Stimulated activated naive CD8-positive, alpha-beta T cell treated with anti-CD3 and anti-CD28 coated beads, Interleukin-15, Interleukin-2, amounts not matched to agents 100 ng/mL and 50 ng/mL, for 24 hours (primary cell): Measurements from ENCODE around the gene RPRM.
"Not testable (repeated sequence)": the region's sequence is repeated elsewhere in the genome, so short reads cannot be mapped to it uniquely, and the experiment has no call there.

ENCODE experiments used
- H3K27ac Mint-ChIP-seq: one replicate; pipeline ENCODE4 v1.8.0; 2021; ENCODE audit warnings: mild to moderate bottlenecking, mixed read lengths
- H3K27me3 Mint-ChIP-seq: one replicate; pipeline ENCODE4 v1.8.0; 2021; ENCODE audit warnings: mixed read lengths
- H3K36me3 Mint-ChIP-seq: one replicate; pipeline ENCODE4 v1.8.0; 2021; ENCODE audit warnings: low read depth, mixed read lengths
- H3K4me1 Mint-ChIP-seq: one replicate; pipeline ENCODE4 v1.8.0; 2021; ENCODE audit warnings: low read depth, mixed read lengths
- H3K4me3 Mint-ChIP-seq: one replicate; pipeline ENCODE4 v1.8.0; 2021; ENCODE audit warnings: mild to moderate bottlenecking, mixed read lengths
- H3K9me3 Mint-ChIP-seq: one replicate; pipeline ENCODE4 v1.8.0; 2021; ENCODE audit warnings: mixed read lengths

The RPRM gene

DNA sequence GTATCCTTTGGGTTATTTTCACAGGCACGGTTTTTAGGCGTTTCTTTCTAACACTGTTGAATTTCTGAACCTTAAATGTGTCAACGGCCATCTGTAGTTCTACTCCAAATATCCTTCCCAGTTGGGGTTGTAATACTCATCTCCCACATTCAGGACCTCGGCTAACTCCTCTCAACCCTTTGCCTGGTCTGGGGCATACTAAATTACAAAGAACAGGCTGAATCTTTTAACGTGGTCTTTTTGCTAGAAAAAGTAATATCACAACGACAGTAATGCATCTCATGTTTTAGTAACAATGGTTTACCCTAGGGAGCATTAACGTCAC is 2.1 kb downstream of the RPRM start:
- Mint-ChIP-seq H3K27ac (no peak overlapping the region), H3K4me1 (peaks cover 12% of the 10 kb centered on the region)

DNA sequence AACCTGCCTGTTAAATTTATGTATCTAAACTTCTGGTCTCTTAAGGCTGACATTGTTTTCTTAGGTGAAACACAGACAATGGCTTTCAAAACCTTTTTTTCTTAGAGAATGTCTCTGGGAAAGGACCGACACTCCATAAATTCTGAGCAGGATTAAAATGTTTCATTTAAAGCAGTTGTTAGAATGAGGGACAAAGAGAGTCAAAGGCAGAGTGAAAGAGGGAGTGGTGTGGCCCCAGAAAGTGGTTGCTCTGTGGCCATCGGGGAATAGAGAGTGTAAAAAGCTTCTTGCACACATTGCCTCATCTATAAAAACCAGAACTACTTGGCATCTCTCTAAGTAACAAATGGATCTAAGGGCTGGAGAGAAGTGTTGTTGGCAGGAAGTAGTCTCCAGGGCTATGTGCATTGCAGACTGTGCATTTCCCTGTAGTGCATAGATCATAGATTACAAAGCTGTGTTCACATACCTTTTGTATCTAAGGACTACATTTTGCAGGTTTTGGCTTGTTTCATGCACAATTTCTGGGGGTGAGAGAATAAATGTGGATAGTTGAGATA is 3.6 kb downstream of the RPRM start:
- Mint-ChIP-seq H3K36me3 (no peaks in the 10 kb centered on the region), H3K9me3 (no peaks in the 10 kb centered on the region), H3K27me3 (peaks cover 59% of the 10 kb centered on the region), H3K4me1 (peaks cover 12% of the 10 kb centered on the region), H3K27ac (no peak overlapping the region), H3K4me3 (no peak overlapping the region)

More for the DNA sequence above, 2.1 kb downstream of the RPRM start:
- peaks cover 64% of the 10 kb centered on the region for H3K27me3 Mint-ChIP-seq
- H3K9me3 Mint-ChIP-seq = no peaks in the 10 kb centered on the region
- no peaks in the 10 kb centered on the region for H3K36me3 Mint-ChIP-seq
- H3K4me3 Mint-ChIP-seq = no peak overlapping the region

GRCh38 chr2:153474407-153474806 is 4.2 kb downstream of the RPRM start:
- H3K36me3 Mint-ChIP-seq = no peaks in the 10 kb centered on the region
- H3K4me3 Mint-ChIP-seq = no peak overlapping the region
- no peaks in the 10 kb centered on the region for H3K9me3 Mint-ChIP-seq
- peaks cover 12% of the 10 kb centered on the region for H3K4me1 Mint-ChIP-seq
- H3K27ac Mint-ChIP-seq = no peak overlapping the region
- peaks cover 53% of the 10 kb centered on the region for H3K27me3 Mint-ChIP-seq

- no peaks in the 10 kb centered on the region for H3K9me3 Mint-ChIP-seq
Observed at GRCh38 chr2:153470867-153471266, 7.7 kb downstream of the RPRM start.

DNA sequence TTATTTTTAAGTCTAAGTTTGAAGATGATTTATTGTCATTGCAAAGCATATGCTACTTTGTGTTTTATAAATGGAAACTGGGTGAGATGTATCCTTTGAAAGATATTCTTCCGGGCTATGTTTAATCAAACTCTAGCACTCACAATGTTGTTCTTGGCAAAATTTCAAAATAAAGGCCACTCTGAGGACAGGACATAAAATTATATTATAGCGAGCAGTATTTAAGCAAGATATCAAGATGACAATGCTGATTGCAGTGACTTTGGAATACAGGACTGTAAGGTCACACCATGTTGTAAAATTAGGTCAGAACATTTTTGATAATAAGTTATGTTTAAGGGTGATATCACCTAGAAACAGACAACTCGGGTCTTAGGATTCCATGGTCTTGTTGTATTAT is 14.2 kb downstream of the RPRM start:
- Mint-ChIP-seq H3K4me3 (no peak overlapping the region), H3K27me3 (peaks cover 16% of the 10 kb centered on the region), H3K27ac (no peak overlapping the region), H3K36me3 (no peaks in the 10 kb centered on the region), H3K4me1 (no peaks in the 10 kb centered on the region), H3K9me3 (no peaks in the 10 kb centered on the region)

More at GRCh38 chr2:153470867-153471266, 7.7 kb downstream of the RPRM start:
- no peak overlapping the region for H3K27ac Mint-ChIP-seq
- no peak overlapping the region for H3K4me3 Mint-ChIP-seq
- no peaks in the 10 kb centered on the region for H3K36me3 Mint-ChIP-seq
- no peaks in the 10 kb centered on the region for H3K4me1 Mint-ChIP-seq
- H3K27me3 Mint-ChIP-seq = peaks cover 28% of the 10 kb centered on the region

DNA sequence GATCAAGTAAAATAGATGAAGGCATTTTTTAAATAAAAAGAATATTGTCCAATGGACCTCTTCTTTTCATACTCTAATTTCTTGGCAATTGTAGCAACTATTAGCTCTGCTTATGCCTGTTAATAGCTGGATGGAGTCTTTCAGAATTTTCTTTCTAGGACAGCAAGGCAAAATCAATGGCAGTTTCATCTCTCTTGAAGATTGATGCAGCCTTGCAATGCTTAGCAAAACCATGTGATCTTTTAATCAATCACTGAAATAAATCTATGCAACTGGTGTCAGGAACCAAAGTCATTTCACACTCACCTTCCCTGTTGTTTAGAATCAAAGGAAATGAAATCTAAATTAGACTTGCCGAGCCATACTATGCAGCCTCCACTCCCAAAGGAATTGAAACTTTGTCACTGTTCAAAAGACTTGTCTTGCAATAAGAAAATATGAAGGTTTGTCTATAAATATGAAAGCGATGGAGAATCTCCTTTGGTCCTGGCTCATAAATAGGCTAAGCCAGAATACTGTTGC is 16.2 kb downstream of the RPRM start:
- H3K27me3 Mint-ChIP-seq = peaks cover 30% of the 10 kb centered on the region

DNA sequence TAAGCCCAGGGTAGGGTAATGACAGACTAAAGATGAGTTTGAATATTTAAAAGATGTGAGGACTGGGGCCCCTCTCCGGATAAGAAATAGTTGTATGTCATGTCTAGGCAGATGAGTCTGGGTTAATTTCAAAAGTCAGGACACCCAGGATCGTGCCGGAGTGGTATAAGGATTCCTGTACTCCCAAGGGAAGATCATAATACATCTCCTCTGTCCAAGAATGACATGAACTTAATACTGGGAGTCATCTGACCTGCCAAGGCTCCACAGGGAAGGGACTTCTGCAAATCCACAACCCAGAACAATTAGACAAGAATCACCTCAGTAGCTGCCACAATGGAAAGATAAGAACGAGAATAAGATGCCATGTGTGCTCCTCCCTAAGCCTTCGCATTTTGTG is 17.1 kb downstream of the RPRM start:
- Mint-ChIP-seq H3K4me3 (no peak overlapping the region), H3K9me3 (no peaks in the 10 kb centered on the region), H3K27me3 (peaks cover 30% of the 10 kb centered on the region), H3K4me1 (no peaks in the 10 kb centered on the region), H3K36me3 (no peaks in the 10 kb centered on the region), H3K27ac (no peak overlapping the region)

More for the DNA sequence above, 16.2 kb downstream of the RPRM start:
- no peaks in the 10 kb centered on the region for H3K4me1 Mint-ChIP-seq
- H3K4me3 Mint-ChIP-seq = no peak overlapping the region
- H3K9me3 Mint-ChIP-seq = no peaks in the 10 kb centered on the region
- no peak overlapping the region for H3K27ac Mint-ChIP-seq
- H3K36me3 Mint-ChIP-seq = no peaks in the 10 kb centered on the region

DNA sequence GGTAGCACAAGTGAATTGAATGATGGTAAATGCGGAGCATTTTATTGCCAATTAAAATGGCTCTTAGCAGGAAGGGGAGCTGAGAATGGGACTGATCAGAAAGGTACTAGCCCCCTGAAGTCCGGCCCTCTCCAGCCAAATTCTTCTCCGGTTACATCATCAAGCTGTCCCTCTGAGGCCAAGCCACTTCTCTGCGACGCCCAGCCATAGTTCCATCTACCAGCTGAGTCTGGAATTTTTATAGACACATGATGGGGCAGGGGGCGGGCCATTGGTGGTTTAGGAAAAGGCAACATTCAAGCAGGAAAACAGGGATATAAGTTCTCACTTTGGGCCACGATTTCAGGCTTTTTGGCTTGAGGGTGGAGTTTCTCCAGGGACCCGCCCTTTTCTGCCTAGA is 22.7 kb downstream of the RPRM start:
- Mint-ChIP-seq H3K4me3 (no peak overlapping the region), H3K27ac (no peak overlapping the region), H3K36me3 (no peaks in the 10 kb centered on the region), H3K27me3 (peaks cover 20% of the 10 kb centered on the region), H3K9me3 (no peaks in the 10 kb centered on the region), H3K4me1 (no peaks in the 10 kb centered on the region)

GRCh38 chr2:153455403-153455802 is 23.2 kb downstream of the RPRM start:
- H3K9me3 Mint-ChIP-seq = no peaks in the 10 kb centered on the region

GRCh38 chr2:153451611-153452010 is 27.0 kb downstream of the RPRM start:
- Mint-ChIP-seq H3K4me3 (no peak overlapping the region), H3K9me3 (no peaks in the 10 kb centered on the region), H3K27ac (no peak overlapping the region), H3K27me3 (no peaks in the 10 kb centered on the region), H3K36me3 (no peaks in the 10 kb centered on the region), H3K4me1 (no peaks in the 10 kb centered on the region)

More at GRCh38 chr2:153455403-153455802, 23.2 kb downstream of the RPRM start:
- Mint-ChIP-seq H3K27me3 (peaks cover 20% of the 10 kb centered on the region), H3K4me1 (no peaks in the 10 kb centered on the region), H3K36me3 (no peaks in the 10 kb centered on the region), H3K27ac (no peak overlapping the region), H3K4me3 (no peak overlapping the region)

DNA sequence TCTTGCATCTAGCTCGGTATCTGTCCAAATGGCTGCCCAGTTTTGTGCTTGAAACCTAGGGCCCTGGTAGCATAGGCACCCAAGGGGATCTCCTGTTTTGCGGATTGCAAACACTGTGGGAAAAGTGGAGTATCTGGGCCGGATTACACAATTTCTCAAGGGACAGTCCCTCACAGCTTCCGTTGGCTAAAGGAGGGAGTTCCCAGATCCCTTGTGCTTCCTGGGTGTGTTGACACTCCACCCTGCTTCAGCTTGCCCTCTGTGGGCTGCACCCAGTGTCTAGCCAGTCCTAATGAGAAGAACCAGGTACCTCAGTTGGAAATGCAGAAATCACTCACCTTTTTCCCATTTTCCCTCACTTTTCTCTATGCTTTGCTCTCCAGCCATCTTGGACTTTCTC is 35.5 kb downstream of the RPRM start:
- H3K27me3 Mint-ChIP-seq = no peaks in the 10 kb centered on the region
- H3K4me3 Mint-ChIP-seq = no peak overlapping the region
- H3K36me3 Mint-ChIP-seq = no peaks in the 10 kb centered on the region
- H3K9me3 Mint-ChIP-seq = peaks cover 5% of the 10 kb centered on the region
- no peaks in the 10 kb centered on the region for H3K4me1 Mint-ChIP-seq
- H3K27ac Mint-ChIP-seq = no peak overlapping the region

GRCh38 chr2:153442616-153443015 is 35.9 kb downstream of the RPRM start:
- not testable (repeated sequence) for H3K27ac Mint-ChIP-seq, H3K27me3 Mint-ChIP-seq, H3K4me3 Mint-ChIP-seq, H3K9me3 Mint-ChIP-seq, H3K4me1 Mint-ChIP-seq, H3K36me3 Mint-ChIP-seq

DNA sequence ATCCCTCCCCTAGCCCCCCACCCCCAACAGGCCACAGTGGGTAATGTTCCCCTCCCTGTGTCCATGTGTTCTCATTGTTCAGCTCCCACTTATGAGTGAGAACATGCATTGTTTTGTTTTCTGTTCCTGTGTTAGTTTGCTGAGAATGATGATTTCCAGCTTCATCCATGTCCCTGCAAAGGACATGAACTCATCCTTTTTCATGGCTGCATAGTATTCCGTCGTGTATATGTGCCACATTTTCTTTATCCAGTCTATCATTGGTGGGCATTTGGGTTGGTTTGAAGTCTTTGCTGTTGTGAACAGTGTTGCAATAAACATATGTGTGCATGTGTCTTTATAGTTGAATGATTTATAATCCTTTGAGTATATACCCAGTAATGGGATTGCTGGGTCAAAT is 38.5 kb downstream of the RPRM start:
- H3K4me3 Mint-ChIP-seq, H3K4me1 Mint-ChIP-seq, H3K9me3 Mint-ChIP-seq, H3K36me3 Mint-ChIP-seq, H3K27me3 Mint-ChIP-seq, H3K27ac Mint-ChIP-seq: not testable (repeated sequence)

DNA sequence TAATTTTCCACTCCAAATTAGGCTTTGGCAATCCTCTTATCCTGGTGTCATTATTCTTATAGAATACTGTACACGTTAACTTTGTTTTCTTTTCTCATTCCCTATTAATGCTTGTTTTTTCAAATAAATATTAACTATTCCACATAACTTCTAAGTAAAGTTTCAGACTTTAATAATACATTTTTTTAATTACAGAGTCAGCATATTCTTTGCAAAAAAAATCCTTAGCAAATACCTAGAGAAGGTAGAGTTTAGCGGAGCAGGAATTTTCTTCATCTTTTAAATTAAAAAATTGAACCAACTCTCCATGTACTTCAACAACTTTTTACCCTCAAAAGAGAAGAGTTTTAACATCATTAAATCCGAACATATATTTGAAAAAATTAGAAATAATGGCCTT is 45.2 kb downstream of the RPRM start:
- Mint-ChIP-seq H3K27ac (no peak overlapping the region), H3K27me3 (no peaks in the 10 kb centered on the region), H3K4me3 (no peak overlapping the region), H3K4me1 (no peaks in the 10 kb centered on the region), H3K9me3 (peaks cover 5% of the 10 kb centered on the region), H3K36me3 (no peaks in the 10 kb centered on the region)

- no peak overlapping the region for H3K27ac Mint-ChIP-seq
- H3K27me3 Mint-ChIP-seq = no peaks in the 10 kb centered on the region
- H3K4me1 Mint-ChIP-seq = no peaks in the 10 kb centered on the region
- H3K9me3 Mint-ChIP-seq = peaks cover 5% of the 10 kb centered on the region
- no peaks in the 10 kb centered on the region for H3K36me3 Mint-ChIP-seq
- no peak overlapping the region for H3K4me3 Mint-ChIP-seq
Observed at GRCh38 chr2:153432381-153432780, 46.2 kb downstream of the RPRM start.

DNA sequence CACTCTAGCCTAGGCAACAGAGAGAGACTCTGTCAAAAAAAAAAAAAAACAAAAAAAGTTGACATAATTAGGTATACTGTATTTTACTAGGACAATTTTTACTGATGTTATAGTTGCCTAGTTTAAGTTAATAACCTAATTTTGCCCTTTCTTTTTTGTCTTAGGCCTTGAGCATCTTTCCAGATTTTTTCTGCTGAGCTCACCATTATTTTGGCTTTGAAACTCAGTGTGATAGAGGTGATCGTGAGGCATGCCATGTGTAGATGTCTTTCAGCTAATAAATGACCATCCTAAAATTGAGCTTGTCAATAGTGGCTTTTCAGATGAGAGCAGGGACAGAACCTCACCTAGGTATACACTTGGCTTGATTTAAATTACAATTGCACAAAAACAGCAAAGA is 47.4 kb downstream of the RPRM start:
- no peak overlapping the region for H3K27ac Mint-ChIP-seq
- no peaks in the 10 kb centered on the region for H3K9me3 Mint-ChIP-seq
- no peak overlapping the region for H3K4me3 Mint-ChIP-seq
- no peaks in the 10 kb centered on the region for H3K36me3 Mint-ChIP-seq
- H3K27me3 Mint-ChIP-seq = no peaks in the 10 kb centered on the region
- H3K4me1 Mint-ChIP-seq = no peaks in the 10 kb centered on the region
